Ishikawa (cell line): ENCODE measurements around the gene MYL4.

Source experiments
- EGR1 ChIP-seq: IDR thresholded peaks from 2 replicates; pipeline ENCODE4 v1.6.1; 2012
- EP300 ChIP-seq: IDR thresholded peaks from 2 replicates; pipeline ENCODE4 v1.6.1; 2012; ENCODE audit warnings: borderline replicate concordance
- TAF1 ChIP-seq: IDR thresholded peaks from 2 replicates; pipeline ENCODE4 v1.6.1; 2012; ENCODE audit warnings: low read depth, mild to moderate bottlenecking
- TCF12 ChIP-seq: IDR thresholded peaks from 2 replicates; pipeline ENCODE4 v1.6.1; 2012; ENCODE audit warnings: low read depth

DNA sequence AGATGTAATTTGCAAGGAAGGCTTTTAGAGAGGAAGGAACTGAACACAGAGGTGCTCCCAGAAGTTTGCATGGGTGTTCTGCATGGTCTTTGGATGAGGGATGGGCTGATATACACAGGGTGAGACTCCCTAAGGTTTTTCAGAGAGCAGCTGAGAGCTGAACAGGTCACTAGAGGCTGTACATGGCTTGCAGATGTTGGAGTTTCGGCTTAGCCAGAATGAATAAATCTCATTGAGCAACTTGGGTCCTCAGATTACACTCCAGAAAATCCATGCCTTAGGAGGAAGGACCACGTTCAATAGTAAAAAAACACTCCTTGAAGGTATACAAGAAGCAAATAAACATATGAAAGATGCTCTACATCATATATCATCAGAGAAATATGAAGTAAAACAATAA, 37.0 kb downstream of the MYL4 start:
- TF ChIP-seq EP300 = no peak
- TF ChIP-seq TAF1 = no peak
- no peak for TF ChIP-seq TCF12
- TF ChIP-seq EGR1 = no peak
